ENCODE measurements around the gene PCID2.

PCID2 gene

GRCh38 chr13:113231306-113232207 lies 23.1 kb upstream of the PCID2 start:
- Histone ChIP-seq H3K36me3 (ENCODE audit: control insufficient read depth in 1 of 2, insufficient read depth in 2 of 2, low read depth in 1 of 2, low read length in 2 of 2) (peaks cover 54 to 91% of the 10 kb centered on the region in 2 experiments), H2BK5ac (ENCODE audit: low read depth, low read length, poor library complexity, severe bottlenecking) (no peak overlapping the region), H3K27me3 (ENCODE audit: control insufficient read depth in 1 of 2, insufficient read depth in 1 of 2, low read length in 2 of 2) (no peaks in the 10 kb centered on the region), H3K14ac (ENCODE audit: low read length in 2 of 2) (no peak overlapping the region), H2BK12ac (ENCODE audit: low read length in 2 of 2) (no peak overlapping the region), H3K27ac (ENCODE audit: low read length, poor library complexity, severe bottlenecking) (no peak overlapping the region), H3K4me2 (ENCODE audit: low read length, poor library complexity, severe bottlenecking) (no peak overlapping the region), H3K4me1 (ENCODE audit: control insufficient read depth, insufficient read depth, low read depth, low read length) (peaks cover 6% of the 10 kb centered on the region), H3K9me3 (ENCODE audit: control insufficient read depth, low read length) (no peaks in the 10 kb centered on the region), H3K4ac (ENCODE audit: low read depth in 1 of 2, low read length in 2 of 2) (no peak overlapping the region), H3K23ac (ENCODE audit: low read length in 2 of 2) (no peak overlapping the region), H2BK15ac (ENCODE audit: low read depth, poor library complexity, severe bottlenecking) (no peak overlapping the region), H3K4me3 (ENCODE audit: insufficient read depth in 1 of 2, low read depth in 1 of 2, low read length in 2 of 2) (no peak overlapping the region), H4K91ac (ENCODE audit: low read length) (no peak overlapping the region), H3K9ac (ENCODE audit: low read length) (no peak overlapping the region), H2AK5ac (ENCODE audit: low read length, severe bottlenecking) (no peak overlapping the region), H3K18ac (ENCODE audit: low read depth in 1 of 2, low read length in 2 of 2) (no peak overlapping the region), H4K8ac (ENCODE audit: low read length) (no peak overlapping the region), H3K79me1 (replicated peaks; ENCODE audit: low read length, poor library complexity, severe bottlenecking) (peaks cover 30% of the 10 kb centered on the region), H2BK120ac (ENCODE audit: low read depth, low read length) (no peak overlapping the region), H2AFZ (ENCODE audit: low read depth, low read length) (no peak overlapping the region)
- 85% methylated on average over 14 of the region's 14 CpGs for WGBS
- no peak for DNase-seq

DNA sequence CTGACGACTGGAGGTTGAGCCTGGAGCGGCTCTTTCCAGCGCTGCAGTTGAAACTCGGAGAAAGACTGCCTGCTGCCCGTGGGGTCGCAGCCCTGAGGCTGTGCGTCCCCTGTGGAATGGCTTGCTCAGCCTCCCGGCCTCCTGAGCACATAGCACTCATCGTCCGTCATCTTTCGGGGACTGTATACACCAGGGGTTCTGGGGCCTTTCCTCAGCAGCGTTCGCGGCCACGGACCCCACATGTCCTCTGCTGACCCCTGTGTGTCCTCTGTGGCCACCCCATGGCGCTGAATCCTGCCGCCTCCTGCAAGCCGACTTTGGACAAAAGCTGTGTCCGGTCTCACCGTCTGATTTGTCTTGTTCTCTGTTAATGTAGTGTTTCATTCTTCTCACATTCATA lies 21.3 kb upstream of the PCID2 start:
- Histone ChIP-seq H3K79me1 (replicated peaks; ENCODE audit: low read length, poor library complexity, severe bottlenecking) (peaks cover 34% of the 10 kb centered on the region), H3K14ac (ENCODE audit: low read length in 2 of 2) (no peak overlapping the region), H4K91ac (ENCODE audit: low read length) (no peak overlapping the region), H2BK5ac (ENCODE audit: low read depth, low read length, poor library complexity, severe bottlenecking) (no peak overlapping the region), H3K9me3 (ENCODE audit: control insufficient read depth, low read length) (no peaks in the 10 kb centered on the region), H3K4ac (ENCODE audit: low read depth in 1 of 2, low read length in 2 of 2) (no peak overlapping the region), H3K4me2 (ENCODE audit: low read length, poor library complexity, severe bottlenecking) (no peak overlapping the region), H2BK12ac (ENCODE audit: low read length in 2 of 2) (no peak overlapping the region), H3K27ac (ENCODE audit: low read length, poor library complexity, severe bottlenecking) (no peak overlapping the region), H2AK5ac (ENCODE audit: low read length, severe bottlenecking) (no peak overlapping the region), H3K27me3 (ENCODE audit: control insufficient read depth in 1 of 2, insufficient read depth in 1 of 2, low read length in 2 of 2) (no peaks in the 10 kb centered on the region), H2BK120ac (ENCODE audit: low read depth, low read length) (no peak overlapping the region), H3K4me3 (ENCODE audit: insufficient read depth in 1 of 2, low read depth in 1 of 2, low read length in 2 of 2) (no peak overlapping the region), H4K8ac (ENCODE audit: low read length) (no peak overlapping the region), H3K36me3 (ENCODE audit: control insufficient read depth in 1 of 2, insufficient read depth in 2 of 2, low read depth in 1 of 2, low read length in 2 of 2) (peaks cover 59 to 93% of the 10 kb centered on the region in 2 experiments), H2AFZ (ENCODE audit: low read depth, low read length) (no peak overlapping the region), H3K18ac (ENCODE audit: low read depth in 1 of 2, low read length in 2 of 2) (no peak overlapping the region), H3K4me1 (ENCODE audit: control insufficient read depth, insufficient read depth, low read depth, low read length) (peaks cover 8% of the 10 kb centered on the region), H3K23ac (ENCODE audit: low read length in 2 of 2) (no peak overlapping the region), H3K9ac (ENCODE audit: low read length) (no peak overlapping the region), H2BK15ac (ENCODE audit: low read depth, poor library complexity, severe bottlenecking) (no peak overlapping the region)
- no peak for DNase-seq
- WGBS, result 98% methylated on average over 20 of the region's 20 CpGs

DNA sequence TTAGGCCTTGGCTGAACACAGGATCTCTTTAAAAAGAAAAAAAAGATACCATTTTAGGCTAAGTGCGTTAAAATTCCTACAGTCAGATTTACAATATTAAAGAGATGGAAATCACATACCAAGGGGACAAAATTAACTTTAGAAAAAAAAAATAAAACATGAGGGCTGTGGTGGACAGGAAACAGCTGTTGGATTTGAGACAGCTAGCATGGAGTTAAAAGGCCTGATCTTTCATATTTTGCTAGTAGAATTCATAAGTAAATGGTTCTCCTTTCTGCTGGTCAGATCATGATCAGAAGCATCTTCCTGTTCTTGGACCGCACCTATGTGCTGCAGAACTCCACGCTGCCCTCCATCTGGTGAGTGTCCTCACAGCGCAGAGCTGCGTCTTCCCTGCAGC lies 20.7 kb upstream of the PCID2 start:
- no peak overlapping the region for H2BK120ac ChIP-seq (ENCODE audit: low read depth, low read length)
- H4K8ac ChIP-seq (ENCODE audit: low read length), result no peak overlapping the region
- no peaks in the 10 kb centered on the region for H3K9me3 ChIP-seq (ENCODE audit: control insufficient read depth, low read length)
- no peak overlapping the region for H3K27ac ChIP-seq (ENCODE audit: low read length, poor library complexity, severe bottlenecking)
- no peak overlapping the region for H2BK15ac ChIP-seq (ENCODE audit: low read depth, poor library complexity, severe bottlenecking)
- H3K18ac ChIP-seq (ENCODE audit: low read depth in 1 of 2, low read length in 2 of 2), result no peak overlapping the region
- H2BK12ac ChIP-seq (ENCODE audit: low read length in 2 of 2), result no peak overlapping the region
- H2AK5ac ChIP-seq (ENCODE audit: low read length, severe bottlenecking), result no peak overlapping the region
- no peak overlapping the region for H3K4me3 ChIP-seq (ENCODE audit: insufficient read depth in 1 of 2, low read depth in 1 of 2, low read length in 2 of 2)
- H3K27me3 ChIP-seq (ENCODE audit: control insufficient read depth in 1 of 2, insufficient read depth in 1 of 2, low read length in 2 of 2), result no peaks in the 10 kb centered on the region
- no peak overlapping the region for H3K23ac ChIP-seq (ENCODE audit: low read length in 2 of 2)
- no peak overlapping the region for H3K4ac ChIP-seq (ENCODE audit: low read depth in 1 of 2, low read length in 2 of 2)
- H3K4me2 ChIP-seq (ENCODE audit: low read length, poor library complexity, severe bottlenecking), result no peak overlapping the region
- H2BK5ac ChIP-seq (ENCODE audit: low read depth, low read length, poor library complexity, severe bottlenecking), result no peak overlapping the region
- no peak overlapping the region for H3K9ac ChIP-seq (ENCODE audit: low read length)
- H4K91ac ChIP-seq (ENCODE audit: low read length), result no peak overlapping the region
- H3K36me3 ChIP-seq (ENCODE audit: control insufficient read depth in 1 of 2, insufficient read depth in 2 of 2, low read depth in 1 of 2, low read length in 2 of 2), result peaks cover 60 to 93% of the 10 kb centered on the region in 2 experiments
- peaks cover 5% of the 10 kb centered on the region for H3K4me1 ChIP-seq (ENCODE audit: control insufficient read depth, insufficient read depth, low read depth, low read length)
- peaks cover 34% of the 10 kb centered on the region for H3K79me1 ChIP-seq (replicated peaks; ENCODE audit: low read length, poor library complexity, severe bottlenecking)
- 98% methylated on average over 4 of the region's 5 CpGs for WGBS
- H3K14ac ChIP-seq (ENCODE audit: low read length in 2 of 2), result no peak overlapping the region
- DNase-seq, result no peak
- no peak overlapping the region for H2AFZ ChIP-seq (ENCODE audit: low read depth, low read length)

- 98% methylated on average over 6 of the region's 7 CpGs for WGBS
- Histone ChIP-seq H3K14ac (ENCODE audit: low read length in 2 of 2) (no peak overlapping the region), H3K23ac (ENCODE audit: low read length in 2 of 2) (peak overlapping the region in 1 of 2 experiments; percentile 42), H3K27me3 (ENCODE audit: control insufficient read depth in 1 of 2, insufficient read depth in 1 of 2, low read length in 2 of 2) (no peaks in the 10 kb centered on the region), H3K18ac (ENCODE audit: low read depth in 1 of 2, low read length in 2 of 2) (no peak overlapping the region), H3K4me1 (ENCODE audit: control insufficient read depth, insufficient read depth, low read depth, low read length) (peaks cover 11% of the 10 kb centered on the region), H2BK15ac (ENCODE audit: low read depth, poor library complexity, severe bottlenecking) (no peak overlapping the region), H2BK5ac (ENCODE audit: low read depth, low read length, poor library complexity, severe bottlenecking) (no peak overlapping the region), H3K36me3 (ENCODE audit: control insufficient read depth in 1 of 2, insufficient read depth in 2 of 2, low read depth in 1 of 2, low read length in 2 of 2) (peaks cover 68 to 90% of the 10 kb centered on the region in 2 experiments), H3K9ac (ENCODE audit: low read length) (no peak overlapping the region), H2AK5ac (ENCODE audit: low read length, severe bottlenecking) (no peak overlapping the region), H2AFZ (ENCODE audit: low read depth, low read length) (no peak overlapping the region), H2BK12ac (ENCODE audit: low read length in 2 of 2) (no peak overlapping the region), H3K4me3 (ENCODE audit: insufficient read depth in 1 of 2, low read depth in 1 of 2, low read length in 2 of 2) (no peak overlapping the region), H3K9me3 (ENCODE audit: control insufficient read depth, low read length) (no peaks in the 10 kb centered on the region), H4K91ac (ENCODE audit: low read length) (peak overlapping the region; percentile 49), H3K4me2 (ENCODE audit: low read length, poor library complexity, severe bottlenecking) (no peak overlapping the region), H3K79me1 (replicated peaks; ENCODE audit: low read length, poor library complexity, severe bottlenecking) (peaks cover 37% of the 10 kb centered on the region), H2BK120ac (ENCODE audit: low read depth, low read length) (no peak overlapping the region), H4K8ac (ENCODE audit: low read length) (no peak overlapping the region), H3K27ac (ENCODE audit: low read length, poor library complexity, severe bottlenecking) (no peak overlapping the region), H3K4ac (ENCODE audit: low read depth in 1 of 2, low read length in 2 of 2) (no peak overlapping the region)
- DNase-seq, result no peak
Measured at GRCh38 chr13:113226873-113227450, 18.5 kb upstream of the PCID2 start.

Measured in mesenchymal stem cell (in vitro differentiated cells and primary cell).